Fibroblast of skin of left biceps (primary cell): ENCODE measurements around the gene KSR1.
"Not testable (repeated sequence)": the region's sequence is repeated elsewhere in the genome, so short reads cannot be mapped to it uniquely, and the experiment has no call there.

Experiments used
- DNase-seq, 2 experiments: peaks; one replicate each; pipeline ENCODE4 v3.0.0-alpha.2; 2013; ENCODE audit warnings: low read depth in 2 of 2

KSR1 gene

DNA sequence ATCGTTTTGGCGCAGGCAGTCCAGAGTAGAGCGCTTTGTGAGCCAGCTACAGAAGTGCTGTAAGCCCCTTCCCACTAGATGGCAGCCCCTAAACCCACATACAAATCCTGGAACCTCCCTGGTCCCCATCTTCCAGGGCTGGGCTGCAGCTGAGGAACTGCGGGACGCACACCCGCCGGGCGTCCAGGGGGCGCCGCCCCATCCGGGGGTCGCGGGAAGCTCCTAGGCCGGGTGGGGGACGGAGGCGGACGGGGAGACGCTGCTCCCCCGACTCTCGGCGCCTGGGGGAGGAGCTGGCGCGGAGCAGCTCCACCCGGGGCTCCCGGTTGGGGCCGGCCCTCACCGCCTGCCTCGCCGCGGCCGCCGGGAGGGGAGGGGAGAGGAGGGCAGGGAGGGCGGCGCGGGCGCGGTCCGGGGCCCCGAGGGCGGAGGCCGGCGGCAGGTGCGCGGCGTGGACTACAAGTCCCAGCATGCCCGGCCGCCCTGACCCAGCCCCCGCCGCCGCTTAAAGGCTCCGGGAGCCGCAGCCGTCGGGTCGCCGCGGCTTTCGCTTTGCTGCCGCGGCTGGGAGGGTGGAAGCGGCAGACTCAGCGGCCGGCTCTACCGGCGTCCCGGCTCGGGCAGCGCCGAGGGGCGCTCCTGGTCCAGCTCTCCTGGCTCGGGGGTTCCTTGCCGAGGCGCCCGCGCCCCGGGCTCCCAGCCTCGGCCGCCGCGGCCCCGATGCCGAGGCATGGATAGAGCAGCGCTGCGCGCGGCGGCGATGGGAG is at the start of gene KSR1:
KSR1 (plus strand) TSS at position 535 of the 767 bp plus-strand sequence; CDS start at position 731, 196 bp downstream.
- DNase-seq, result peak in 1 of 2 experiments; percentile 33

GRCh38 chr17:27407916-27408864 is 48.1 kb upstream of the KSR1 start:
- DNase-seq, result peak; percentile 41 to 47

GRCh38 chr17:27408891-27409290 is 47.4 kb upstream of the KSR1 start:
- DNase-seq, result no peak

DNA sequence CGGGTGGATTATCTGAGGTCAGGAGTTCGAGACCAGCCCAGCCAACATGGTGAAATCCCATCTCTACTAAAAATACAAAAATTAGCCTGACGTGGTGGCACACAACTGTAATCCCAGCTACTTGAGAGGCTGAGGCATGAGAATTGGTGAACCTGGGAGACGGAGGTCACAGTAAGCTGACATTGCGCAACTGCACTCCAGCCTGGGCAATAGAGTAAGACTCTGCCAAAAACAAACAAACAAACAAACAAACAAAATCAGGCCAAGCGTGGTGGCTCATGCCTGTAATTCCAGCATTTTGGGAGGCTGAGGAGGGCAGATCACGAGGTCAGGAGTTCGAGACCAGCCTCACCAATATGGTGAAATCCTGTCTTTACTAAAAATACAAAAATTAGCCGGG is 44.1 kb upstream of the KSR1 start:
- DNase-seq, result not testable (repeated sequence)

- no peak for DNase-seq
Measured at GRCh38 chr17:27413315-27413714, 42.9 kb upstream of the KSR1 start.

DNA sequence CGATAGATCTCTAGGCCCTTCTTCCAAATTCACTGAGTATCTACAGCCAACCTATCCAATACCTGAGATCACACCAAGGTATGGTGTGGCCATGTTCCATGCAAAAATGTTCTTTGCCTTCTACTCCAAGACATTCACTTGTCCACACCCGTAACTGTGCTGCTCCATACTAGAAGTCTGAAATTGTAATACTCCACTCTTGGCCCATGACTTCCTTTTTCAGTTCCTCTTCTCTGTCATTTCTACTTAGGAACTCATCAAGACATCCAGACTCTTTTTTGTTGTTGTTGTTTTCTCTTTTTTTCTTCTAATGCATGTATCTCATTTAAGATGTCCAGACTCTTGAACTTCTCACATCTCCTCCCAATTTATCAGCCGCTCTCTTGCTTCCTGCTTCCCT is 42.5 kb upstream of the KSR1 start:
- no peak for DNase-seq

DNA sequence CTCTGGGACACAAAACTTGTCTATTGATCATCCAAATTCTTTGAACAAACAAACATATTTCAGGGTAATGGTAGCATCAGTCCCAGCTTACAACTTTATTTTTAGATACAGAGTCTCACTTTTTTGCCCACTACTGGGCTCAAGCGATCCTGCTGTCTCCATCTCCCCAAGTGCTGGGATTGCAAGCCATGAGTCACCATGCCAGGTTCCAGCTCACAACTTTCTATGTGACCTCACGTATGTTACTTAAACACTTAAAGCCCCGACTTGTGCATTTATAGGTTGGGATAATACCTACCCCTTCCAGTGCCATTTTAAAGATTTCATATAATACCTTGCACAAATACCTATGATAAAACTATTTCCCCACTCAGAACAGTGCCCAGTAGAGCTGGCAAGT is 42.0 kb upstream of the KSR1 start:
- no peak for DNase-seq

DNA sequence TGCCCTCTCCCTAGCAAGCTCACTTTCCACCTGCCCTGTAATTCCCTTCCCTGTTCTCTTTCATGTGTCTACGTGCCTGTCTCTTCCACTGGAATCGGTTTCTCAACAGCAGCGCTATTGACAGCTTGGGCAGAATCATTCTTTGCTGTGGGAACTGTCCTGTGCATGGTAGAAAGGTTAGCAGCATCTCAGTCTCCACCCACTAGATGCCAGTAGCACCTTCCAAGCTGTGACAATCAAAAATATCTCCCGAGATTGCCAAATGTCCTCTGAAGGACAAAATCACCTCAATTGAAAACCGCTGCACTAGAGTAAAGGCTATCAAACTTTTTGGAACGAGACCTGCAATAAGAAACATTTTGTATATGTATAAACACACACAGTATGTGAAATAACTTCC is 41.6 kb upstream of the KSR1 start:
- DNase-seq, result no peak

GRCh38 chr17:27415120-27415795 is 41.0 kb upstream of the KSR1 start:
- DNase-seq, result no peak

- no peak for DNase-seq
Measured at GRCh38 chr17:27417596-27418365, 38.5 kb upstream of the KSR1 start.

DNA sequence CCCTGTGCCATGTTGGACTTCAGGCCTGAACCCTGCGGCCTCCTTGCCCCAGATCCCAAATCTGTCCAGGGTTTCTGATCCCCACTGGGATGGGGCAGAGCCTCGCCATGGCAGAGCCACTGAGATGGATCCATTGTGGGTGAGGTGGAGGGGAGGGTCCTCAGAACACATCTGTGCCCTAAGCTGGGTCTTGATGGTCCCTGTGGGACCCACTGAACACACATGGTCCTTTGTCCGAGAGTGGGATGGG is 38.0 kb upstream of the KSR1 start:
- no peak for DNase-seq

DNA sequence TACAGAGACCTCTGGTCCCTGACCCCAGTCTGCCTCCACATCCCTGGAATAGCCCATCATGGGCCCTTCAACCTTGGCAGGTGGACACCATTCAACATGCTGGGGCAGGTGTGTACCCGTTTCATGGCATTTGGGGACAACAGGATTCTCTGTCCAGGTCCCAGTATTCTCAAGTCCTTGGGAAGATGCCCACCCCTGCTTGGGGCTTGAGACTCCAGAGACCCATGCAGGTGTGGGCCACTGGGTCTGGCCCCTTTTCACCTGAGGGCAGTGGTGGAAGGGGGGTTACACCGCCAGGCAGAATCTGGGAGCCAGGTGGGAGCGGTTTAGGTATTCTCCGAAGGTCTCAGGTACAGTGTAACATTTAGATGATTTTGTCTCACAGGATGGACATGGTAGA is 37.1 kb upstream of the KSR1 start:
- no peak for DNase-seq

DNA sequence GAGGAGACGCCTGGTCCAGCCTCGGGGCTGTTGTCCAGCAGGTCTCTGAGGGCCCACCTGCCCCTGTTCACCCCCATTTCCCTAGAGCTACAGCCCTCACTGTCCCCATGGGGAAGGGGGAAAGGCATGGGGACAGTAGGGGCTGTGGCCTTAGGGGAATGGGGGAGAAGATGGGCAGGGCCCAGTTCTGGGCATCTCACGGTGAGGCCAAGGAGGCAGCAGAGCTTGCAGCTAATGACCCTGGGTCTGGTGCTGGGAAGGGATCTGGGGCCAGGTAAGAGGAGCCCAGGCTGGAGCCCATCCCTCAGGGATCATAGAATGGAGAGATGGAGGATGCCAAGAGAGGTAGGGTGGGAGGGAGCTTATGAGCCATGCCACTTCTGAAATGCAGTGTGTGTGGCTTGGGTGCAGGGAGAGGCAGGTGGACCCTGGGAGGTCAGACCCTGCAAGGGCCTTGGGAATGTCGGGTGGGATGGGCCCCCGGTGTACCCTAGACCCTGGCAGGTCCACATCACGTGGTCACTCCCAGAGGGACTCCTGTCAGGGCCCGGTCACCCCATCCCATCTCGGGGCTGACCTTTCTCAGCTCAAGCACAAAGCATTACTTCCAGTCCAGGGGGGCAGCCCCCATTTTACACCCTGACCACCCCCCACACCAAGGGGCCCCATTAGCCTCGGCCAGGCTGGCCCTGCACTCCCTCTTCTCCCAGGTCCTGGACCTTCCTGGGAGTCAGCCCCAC is 35.9 kb upstream of the KSR1 start:
- DNase-seq, result no peak

DNA sequence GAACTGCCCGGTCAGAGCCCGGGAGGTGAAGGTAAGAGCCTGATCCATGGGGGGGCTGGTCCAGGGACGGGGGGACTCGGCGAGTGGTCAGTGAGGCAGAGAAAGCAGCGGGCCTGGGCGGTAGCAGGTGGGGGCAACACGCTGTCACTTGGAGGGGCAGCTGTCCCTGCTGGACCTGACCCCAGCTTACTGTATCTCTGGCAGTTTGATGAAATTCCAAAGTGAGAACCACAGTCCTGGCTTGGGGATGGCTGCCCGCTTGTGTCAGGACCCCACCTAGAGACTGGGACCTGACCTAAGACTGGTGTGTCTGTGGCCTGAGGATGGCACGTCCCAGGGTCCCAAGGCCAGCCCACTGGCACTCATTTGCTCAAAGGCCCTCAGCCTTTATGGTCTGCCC is 35.1 kb upstream of the KSR1 start:
- DNase-seq, result no peak

DNA sequence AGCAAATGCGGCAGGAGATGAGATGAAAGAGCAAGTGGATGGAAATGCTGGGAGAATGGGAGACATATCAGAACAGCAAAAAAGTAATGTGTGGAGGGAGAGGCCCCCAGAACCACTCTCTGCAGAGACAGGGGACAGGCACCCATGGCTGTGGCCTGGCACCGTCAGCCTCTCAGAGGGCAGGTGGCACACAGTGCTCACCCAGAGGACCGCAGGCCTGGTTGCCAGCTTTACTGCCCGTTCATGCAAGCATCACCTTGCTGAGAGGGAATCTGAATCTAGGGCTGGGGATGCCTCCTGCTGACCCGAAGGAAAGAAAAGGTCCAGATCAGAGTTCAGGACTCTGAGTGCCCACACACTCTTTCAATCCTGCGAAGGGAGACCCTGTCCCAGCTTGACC is 34.6 kb upstream of the KSR1 start:
- DNase-seq, result not testable (repeated sequence)

DNA sequence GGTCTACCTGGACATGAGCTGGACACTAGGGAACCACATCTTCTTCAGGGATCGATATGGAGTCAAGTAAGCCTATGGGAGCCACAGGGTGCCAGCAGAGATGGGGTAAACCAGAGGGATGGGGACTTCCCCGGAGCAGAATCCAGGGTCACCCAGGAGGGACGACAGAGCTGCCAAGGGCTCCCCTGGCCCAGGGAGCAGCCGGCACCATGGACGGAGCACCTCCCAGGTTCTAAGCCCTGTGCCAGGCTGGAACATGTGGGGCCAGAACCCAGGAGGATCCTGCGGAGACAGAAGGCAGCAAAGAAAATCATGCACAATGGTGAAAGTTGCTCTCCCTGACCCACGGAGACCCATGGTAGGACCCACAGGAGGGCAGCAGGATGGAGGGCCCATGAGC is 33.6 kb upstream of the KSR1 start:
- DNase-seq, result no peak

- DNase-seq, result no peak
Measured at GRCh38 chr17:27423651-27424050, 32.6 kb upstream of the KSR1 start.

- DNase-seq, result no peak
Measured at GRCh38 chr17:27424516-27424915, 31.7 kb upstream of the KSR1 start.

DNA sequence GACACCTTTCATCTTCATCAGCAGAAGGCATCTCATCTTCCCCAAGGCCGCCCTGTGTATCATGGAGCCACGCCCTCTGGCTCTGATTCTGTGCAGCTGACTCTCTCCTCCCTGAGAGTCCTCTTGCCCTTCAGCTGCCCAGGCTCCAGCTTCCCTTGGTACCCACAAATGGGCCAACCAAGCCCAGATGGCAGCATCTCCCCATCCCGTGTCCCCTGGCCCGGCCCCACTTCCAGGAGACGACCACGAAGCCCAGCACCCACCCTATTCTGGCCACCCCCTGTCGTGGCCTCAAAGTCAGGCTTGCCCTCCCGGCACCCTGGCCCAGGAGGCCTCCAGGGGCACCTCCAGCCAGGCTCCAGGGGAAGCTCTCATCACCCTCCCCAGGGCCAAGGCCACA is 31.3 kb upstream of the KSR1 start:
- DNase-seq, result no peak

DNA sequence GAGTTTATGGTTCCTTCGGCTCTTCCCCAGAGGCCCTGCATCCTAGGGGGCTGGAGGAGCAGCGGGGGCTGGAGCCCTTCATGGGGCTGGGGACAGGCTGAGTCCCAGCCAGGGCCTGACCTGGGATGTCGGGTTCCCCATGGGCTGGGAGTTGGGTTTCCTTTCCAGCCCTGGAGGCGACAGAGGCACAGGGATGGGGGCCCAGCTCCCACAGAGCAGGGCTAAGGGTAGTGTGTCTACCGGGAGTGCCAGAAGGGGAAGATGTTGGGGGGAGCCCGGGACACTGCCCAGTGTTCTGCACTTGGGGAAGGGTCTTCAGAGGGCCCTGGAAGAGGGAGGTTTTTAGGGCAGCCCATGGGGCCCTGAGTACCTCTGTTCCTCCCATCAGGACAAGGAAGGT is 30.7 kb upstream of the KSR1 start:
- DNase-seq, result not testable (repeated sequence)

GRCh38 chr17:27425991-27426390 is 30.3 kb upstream of the KSR1 start:
- DNase-seq, result no peak
